Superior temporal gyrus (tissue), 1 donor: ENCODE data around the gene GON4L.
"Not testable (repeated sequence)": the region's sequence is repeated elsewhere in the genome, so short reads cannot be mapped to it uniquely, and the experiment has no call there.

Experiments used
- DNase-seq: peaks from one replicate; pipeline ENCODE4 v3.0.0-alpha.2; 2016; ENCODE audit errors: extremely low spot score

GON4L gene

DNA sequence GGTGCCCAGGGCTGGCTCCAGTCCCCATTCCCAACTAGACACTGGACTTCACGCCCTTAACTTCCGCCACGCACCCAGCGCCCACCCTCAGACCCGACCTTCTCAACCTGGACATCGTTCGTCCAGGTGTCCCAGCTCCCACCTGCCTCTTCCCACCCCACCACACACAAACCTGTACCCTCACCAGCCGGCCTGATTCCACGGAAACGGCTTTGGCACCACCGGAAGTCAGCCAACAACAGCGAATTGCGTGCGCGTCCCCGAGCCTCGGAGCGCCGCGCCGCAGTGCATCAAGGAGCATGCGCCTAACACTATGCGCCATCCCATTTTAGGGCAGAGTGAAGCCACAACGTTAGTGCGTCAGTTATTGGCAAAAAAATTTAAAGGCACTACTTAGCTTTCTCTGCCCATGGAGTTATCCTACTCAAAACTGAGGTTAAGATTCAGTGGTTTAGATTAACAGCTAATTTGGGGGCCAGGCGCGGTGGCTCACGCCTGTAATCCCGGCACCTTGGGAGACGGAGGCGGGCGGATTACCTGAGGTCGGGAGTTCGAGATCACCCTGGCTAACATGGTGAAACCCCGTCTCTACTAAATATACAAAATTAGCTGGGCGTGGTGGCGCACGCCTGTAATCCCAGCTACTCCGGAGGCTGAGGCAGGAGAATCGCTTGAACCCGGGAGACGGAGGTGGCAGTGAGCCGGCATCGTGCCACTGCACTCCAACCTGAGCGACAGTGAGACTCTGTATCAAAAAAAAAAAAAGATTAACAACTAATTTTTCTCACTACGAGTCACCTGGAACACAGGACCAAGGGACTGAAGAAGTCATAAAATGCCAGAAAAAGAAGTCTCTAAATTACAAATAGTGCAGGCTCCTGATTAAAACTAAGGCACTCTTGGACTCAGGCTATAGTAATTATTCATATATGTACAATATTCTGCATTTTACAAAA is at the start of gene GON4L:
TSS of gene GON4L (minus strand) at position 240 of the 956 bp plus-strand sequence. CDS start 3,434 bp downstream, outside the sequence.
- peak; percentile 97 for DNase-seq

- DNase-seq: no peak
These were observed 47.2 kb upstream of the GON4L start for GRCh38 chr1:155904261-155904660.

DNA sequence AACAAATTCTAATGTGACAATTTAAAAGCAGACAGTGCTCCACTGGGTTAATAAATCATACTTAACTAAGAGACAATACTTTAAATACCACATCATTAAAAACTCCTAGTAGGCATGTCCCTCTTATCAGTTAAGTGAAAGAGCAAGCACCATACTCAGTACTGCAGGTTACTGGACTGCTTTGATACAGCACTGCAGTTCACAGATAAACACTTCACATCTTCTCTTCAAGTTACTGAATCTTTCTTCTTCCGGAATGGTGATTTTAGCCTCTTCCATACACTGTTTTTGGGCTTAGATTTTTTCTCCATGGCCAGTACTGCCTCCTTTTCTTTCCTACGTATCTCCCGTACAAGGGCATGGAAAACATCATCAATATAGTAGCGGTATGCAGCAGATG is 43.1 kb upstream of the GON4L start:
- no peak for DNase-seq

DNA sequence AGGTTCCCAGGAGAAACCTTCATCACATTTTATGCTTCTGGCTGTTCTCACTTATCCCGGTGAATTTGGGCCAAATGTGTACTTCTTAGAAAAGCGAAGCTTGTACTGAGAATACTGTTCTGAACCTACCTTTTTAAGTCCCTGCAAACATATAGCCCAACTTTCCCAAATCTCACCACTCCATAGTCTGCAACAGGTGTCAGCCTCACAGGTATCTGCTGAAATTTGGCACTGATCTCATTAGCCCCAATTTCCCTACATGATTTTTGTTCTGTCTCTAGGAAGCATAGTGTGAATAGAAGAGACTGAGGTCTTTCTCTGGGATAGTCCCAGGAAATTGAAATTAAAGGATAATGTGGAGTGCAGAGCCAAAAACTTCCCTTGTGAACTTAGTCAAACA is 42.7 kb upstream of the GON4L start:
- DNase-seq: no peak

DNA sequence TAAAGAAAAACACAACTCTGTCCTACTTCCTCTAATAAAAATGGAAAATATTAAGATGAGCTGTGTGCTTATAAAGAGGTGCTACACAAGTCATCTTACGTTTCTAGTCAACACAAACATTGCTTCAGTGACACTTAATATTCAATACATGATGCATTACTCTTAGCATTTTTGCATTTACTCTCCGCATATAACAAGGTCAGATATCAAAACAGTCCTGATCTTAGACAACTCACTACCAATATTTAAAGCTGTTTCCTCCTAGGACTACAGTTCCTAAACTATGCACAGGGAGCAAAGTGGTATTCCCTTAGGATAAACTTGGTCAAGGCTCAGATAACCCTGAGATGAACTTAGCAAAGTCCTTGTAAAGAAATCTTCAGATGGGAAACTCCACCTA is 41.9 kb upstream of the GON4L start:
- no peak for DNase-seq

- no peak for DNase-seq
These were observed 40.7 kb upstream of the GON4L start for GRCh38 chr1:155897746-155898145.

GRCh38 chr1:155896476-155896875 is 39.5 kb upstream of the GON4L start:
- DNase-seq: not testable (repeated sequence)

- not testable (repeated sequence) for DNase-seq
These were observed 38.6 kb upstream of the GON4L start for GRCh38 chr1:155895617-155896016.

DNA sequence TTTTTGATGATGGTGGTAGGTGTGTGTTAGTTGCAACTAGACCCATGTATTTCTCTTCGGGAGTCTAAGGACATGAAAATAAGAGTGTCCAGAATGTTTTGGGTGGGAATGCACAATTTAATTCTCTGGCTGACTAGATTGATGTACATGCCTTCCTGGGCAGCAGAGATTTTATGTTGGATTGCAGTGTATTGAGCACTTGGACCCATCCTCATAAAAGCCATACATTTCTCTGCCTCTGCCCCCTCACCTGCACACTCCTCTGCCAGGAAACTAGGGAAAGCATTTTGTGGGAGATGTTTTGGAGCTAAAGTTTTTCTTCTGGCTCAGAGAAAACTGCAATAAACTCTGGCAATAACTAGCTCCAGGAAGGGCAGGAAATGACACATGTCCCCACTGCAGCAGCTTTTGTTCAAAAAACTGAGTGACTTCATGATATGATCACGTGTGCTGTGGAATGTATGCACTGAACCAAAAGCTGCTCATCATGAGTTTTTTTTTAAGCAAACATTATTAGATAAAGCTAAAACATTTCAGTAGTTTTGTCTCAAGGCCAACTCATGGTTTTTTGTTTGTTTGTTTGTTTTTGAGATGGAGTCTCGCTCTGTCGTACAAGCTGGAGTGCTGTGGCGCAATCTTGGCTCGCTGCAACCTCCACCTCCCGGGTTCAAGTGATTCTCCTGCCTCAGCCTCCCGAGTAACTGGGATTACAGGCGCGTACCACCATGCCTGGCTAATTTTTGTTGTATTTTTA is 36.6 kb upstream of the GON4L start:
- DNase-seq: peak; percentile 28

GRCh38 chr1:155892796-155893195 is 35.8 kb upstream of the GON4L start:
- peak; percentile 26 for DNase-seq

GRCh38 chr1:155890251-155890650 is 33.2 kb upstream of the GON4L start:
- no peak for DNase-seq

GRCh38 chr1:155889566-155889965 is 32.6 kb upstream of the GON4L start:
- DNase-seq: no peak

GRCh38 chr1:155888481-155888880 is 31.5 kb upstream of the GON4L start:
- no peak for DNase-seq

DNA sequence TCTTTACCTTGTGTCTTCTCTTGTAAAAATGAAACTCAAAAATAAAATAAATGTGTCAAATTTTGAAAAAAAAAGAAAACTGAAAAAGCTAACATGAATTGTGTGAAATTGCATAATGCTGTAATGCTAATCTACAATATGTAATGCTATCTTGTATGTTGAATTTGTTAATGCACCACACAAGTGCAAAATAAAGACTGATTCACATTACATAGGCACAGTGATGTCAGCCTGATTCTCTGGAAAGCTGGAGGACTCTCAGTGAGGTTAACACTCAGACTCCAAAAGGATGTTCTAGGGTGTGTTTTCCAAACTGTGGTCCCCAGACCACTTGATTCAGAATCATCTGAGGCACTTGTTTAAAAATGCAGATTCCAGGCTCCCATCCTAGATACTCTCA is 28.0 kb upstream of the GON4L start:
- peak; percentile 24 for DNase-seq

- peak; percentile 39 for DNase-seq
These were observed 27.3 kb upstream of the GON4L start for GRCh38 chr1:155884031-155884960.

DNA sequence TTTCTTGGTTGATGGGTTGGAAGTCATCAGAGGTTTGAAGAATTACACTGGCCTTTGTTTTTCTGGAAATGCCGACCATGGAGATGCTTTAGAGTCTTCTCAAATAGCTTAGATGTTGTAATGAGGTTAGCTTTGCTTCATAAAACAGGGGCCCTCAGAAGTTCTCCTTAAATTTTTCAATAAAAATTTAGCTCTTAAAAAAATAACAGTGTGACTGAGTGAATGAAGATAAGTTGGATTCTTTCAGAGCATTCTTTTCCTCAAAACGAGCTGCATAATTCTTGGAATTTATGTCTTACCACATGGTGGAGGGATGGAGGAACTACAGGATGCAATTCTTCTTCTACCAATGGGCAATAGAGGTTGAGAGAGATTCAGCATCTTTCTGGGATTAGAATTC is 25.8 kb upstream of the GON4L start:
- no peak for DNase-seq

- no peak for DNase-seq
These were observed 25.2 kb upstream of the GON4L start for GRCh38 chr1:155882235-155882634.

DNA sequence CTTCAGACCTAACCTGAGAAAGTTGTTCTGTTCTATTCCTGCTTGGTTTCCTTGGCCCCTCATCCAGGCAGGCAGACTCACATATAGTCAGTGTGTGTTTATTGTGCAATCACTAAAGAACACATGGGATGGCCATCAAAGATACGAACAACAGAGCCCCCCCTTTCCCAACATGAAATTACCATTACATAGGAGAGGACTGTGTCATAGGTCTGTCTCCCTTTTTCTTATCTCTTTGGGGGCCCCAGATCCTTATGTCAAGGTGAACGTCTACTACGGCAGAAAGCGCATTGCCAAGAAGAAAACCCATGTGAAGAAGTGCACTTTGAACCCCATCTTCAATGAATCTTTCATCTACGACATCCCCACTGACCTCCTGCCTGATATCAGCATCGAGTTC is 23.9 kb upstream of the GON4L start:
- no peak for DNase-seq

DNA sequence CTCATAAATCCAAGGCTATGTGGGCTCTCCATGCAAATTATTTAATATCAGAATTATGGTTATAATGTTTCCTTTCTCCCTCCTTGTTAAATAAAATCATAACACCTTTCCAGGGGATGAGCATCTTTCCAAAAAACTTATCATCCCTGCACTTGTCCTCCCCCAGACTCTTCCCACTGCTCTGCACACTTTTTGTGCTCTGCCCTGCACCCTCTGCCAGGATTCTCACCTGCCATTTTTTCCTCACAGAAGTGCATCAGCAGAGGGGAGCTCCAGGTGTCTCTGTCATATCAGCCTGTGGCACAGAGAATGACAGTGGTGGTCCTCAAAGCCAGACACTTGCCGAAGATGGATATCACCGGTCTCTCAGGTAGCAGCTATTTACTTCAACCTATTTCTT is 23.2 kb upstream of the GON4L start:
- DNase-seq: no peak

- no peak for DNase-seq
These were observed 20.9 kb upstream of the GON4L start for GRCh38 chr1:155877945-155878344.

DNA sequence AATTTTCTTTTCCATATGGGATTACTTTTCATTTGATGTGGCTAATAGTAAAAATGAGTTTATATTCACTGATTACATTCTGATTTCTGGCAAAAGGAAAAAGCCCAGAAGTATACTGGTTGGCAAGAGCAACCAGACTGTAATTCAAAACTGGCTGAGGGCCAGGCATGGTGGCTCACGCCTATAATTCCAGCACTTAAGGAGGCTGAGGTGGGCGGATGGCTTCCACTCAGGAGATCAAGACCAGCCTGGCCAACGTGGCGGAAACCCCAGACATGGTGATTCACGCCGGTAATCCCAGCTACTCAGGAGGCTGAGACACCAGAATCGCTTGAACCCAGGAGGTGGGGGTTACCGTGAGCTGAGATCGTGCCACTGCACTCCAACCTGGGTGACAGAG is 16.8 kb upstream of the GON4L start:
- no peak for DNase-seq

GRCh38 chr1:155872527-155872926 is 15.5 kb upstream of the GON4L start:
- peak; percentile 78 for DNase-seq
